Measurements from ENCODE around the gene ID4.

DNA sequence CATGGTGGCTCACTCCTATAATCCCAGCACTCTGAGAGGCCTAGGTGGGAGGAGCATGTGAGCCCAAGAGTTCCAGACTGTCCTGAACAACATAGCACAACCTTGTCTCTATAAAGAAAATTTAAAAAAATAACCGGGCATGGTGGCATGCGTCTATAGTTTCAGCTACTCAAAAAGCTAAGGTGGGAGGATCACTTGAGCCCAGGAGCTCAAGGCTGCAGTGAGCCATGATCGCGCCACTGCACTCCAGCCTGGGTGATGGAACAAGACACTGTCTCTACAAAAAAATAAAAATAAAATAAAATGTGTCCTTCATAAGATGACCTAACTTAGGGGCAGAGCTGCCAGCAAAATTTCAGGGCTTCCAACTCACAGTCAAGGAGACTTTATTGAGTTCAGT is 12.6 kb downstream of the ID4 start:
- TF ChIP-seq SP1 (IDR thresholded peaks at IDR 0.05) (no peak), FOXK2 (IDR thresholded peaks at IDR 0.05) (no peak), FOXA1 (IDR thresholded peaks at IDR 0.05) (no peak), HDGF (IDR thresholded peaks at IDR 0.05; ENCODE audit: borderline replicate concordance) (no peak), BHLHE40 (IDR thresholded peaks at IDR 0.05; ENCODE audit: borderline replicate concordance) (no peak), TARDBP (IDR thresholded peaks at IDR 0.05) (no peak), NFRKB (IDR thresholded peaks at IDR 0.05) (no peak), FOXM1 (IDR thresholded peaks at IDR 0.05; ENCODE audit: borderline replicate concordance) (no peak), ARNT (IDR thresholded peaks at IDR 0.05) (no peak), CTBP1 (IDR thresholded peaks at IDR 0.05; ENCODE audit: borderline replicate concordance) (no peak), SUZ12 (IDR thresholded peaks at IDR 0.05) (no peak), ZNF384 (IDR thresholded peaks at IDR 0.05) (no peak)
